Activated CD8-positive, alpha-beta memory T cell treated with anti-CD3 and anti-CD28 coated beads, Interleukin-2, amount 10 ng/mL, durations not matched to agents 7 days and 5 days (primary cell): ENCODE data around the gene CACYBP. TPM values are rescaled to one million over a fixed set of nuclear protein-coding genes. Genes with fewer than 3 reads are reported as not detected.

Source experiments
- ATAC-seq: fragments of 150-1000 bp; cut with Tn5 transposase; one replicate; pipeline ENCODE4 v1.10.0; 2021; ENCODE audit warnings: moderate library complexity
- CTCF ChIA-PET: fragments of 350-600 bp; sonication (Branson Sonifier 250); formaldehyde crosslinking; loops from one replicate; lab custom pipeline; 2021; ENCODE audit warnings: antibody characterized with exemption; lab: Charles Lee
- DNase-seq: peaks from one replicate; pipeline ENCODE4 v3.0.0-alpha.2; 2020
- H3K27ac Mint-ChIP-seq: one replicate; pipeline ENCODE4 v1.8.0; 2021; ENCODE audit warnings: mild to moderate bottlenecking, mixed read lengths
- H3K27me3 Mint-ChIP-seq: one replicate; pipeline ENCODE4 v1.8.0; 2021; ENCODE audit warnings: mixed read lengths
- H3K36me3 Mint-ChIP-seq: one replicate; pipeline ENCODE4 v1.8.0; 2021; ENCODE audit warnings: mild to moderate bottlenecking, mixed read lengths
- H3K4me1 Mint-ChIP-seq: one replicate; pipeline ENCODE4 v1.8.0; 2021; ENCODE audit warnings: mixed read lengths
- H3K4me3 Mint-ChIP-seq: one replicate; pipeline ENCODE4 v1.8.0; 2021; ENCODE audit warnings: mild to moderate bottlenecking, moderate library complexity, mixed read lengths
- H3K9me3 Mint-ChIP-seq: one replicate; pipeline ENCODE4 v1.8.0; 2022; ENCODE audit warnings: low read depth, mixed read lengths
- total RNA-seq, 2 experiments: library from RNA; stranded (reverse); gene quantifications; one replicate each; pipeline ENCODE4 v1.2.3, GENCODE V29; 2021

CACYBP gene
- total RNA-seq, 2 experiments from 2014 or later: 210 to 287 TPM

- peak; percentile 44 for DNase-seq
- H3K27ac Mint-ChIP-seq: peak overlapping the region; percentile 95
- H3K36me3 Mint-ChIP-seq: peaks cover 3% of the 10 kb centered on the region
- no peaks in the 10 kb centered on the region for H3K27me3 Mint-ChIP-seq
- H3K9me3 Mint-ChIP-seq: no peaks in the 10 kb centered on the region
- CTCF ChIA-PET: interaction anchor here (1.0 to 3.3 kb wide), 5 partner anchors 13 to 165 kb away, joined by 3 to 13 read pairs (median 7); partner anchors contain the start of gene CACYBP
- H3K4me1 Mint-ChIP-seq: peaks cover 65% of the 10 kb centered on the region
- peak overlapping the region; percentile 70 for H3K4me3 Mint-ChIP-seq
- ATAC-seq: peak; percentile 8
These were observed 34.8 kb upstream of the CACYBP start for GRCh38 chr1:174964972-174965361.

DNA sequence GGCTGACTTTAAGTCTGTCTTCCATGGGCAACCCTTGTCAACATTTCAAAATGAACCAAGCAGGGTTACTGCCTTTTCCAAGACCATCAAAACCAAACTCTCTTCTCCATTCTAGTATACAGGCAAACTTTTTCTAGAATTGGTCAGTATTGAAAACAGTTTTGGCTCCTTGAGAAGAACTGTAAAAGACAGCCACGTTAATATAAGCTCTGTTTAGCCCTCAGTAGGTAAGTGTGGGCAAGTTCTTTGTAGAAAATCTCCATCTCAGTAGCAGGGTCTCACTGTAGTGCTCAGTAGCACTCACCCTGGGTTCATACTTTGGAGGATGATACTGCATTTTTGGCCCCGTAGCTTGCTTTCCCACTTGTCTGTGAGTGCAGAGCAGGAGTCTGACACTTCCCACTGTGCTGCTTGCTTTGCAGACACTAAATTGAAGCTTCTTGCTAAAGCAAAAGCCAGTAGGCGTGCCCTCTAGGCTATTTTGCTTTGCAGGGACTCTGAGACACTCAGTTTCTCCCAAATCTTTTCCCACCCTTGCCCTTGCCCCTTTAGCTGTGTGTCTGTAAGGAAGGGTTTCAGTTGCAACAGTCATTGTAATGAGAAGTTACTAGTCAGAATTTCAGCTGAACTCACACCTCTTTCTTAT, 34.3 kb upstream of the CACYBP start:
- Mint-ChIP-seq H3K9me3 (no peaks in the 10 kb centered on the region), H3K27ac (peak overlapping the region; percentile 95), H3K4me1 (peaks cover 70% of the 10 kb centered on the region), H3K4me3 (peak overlapping the region; percentile 70), H3K36me3 (peaks cover 6% of the 10 kb centered on the region), H3K27me3 (no peaks in the 10 kb centered on the region)
- CTCF ChIA-PET: interaction anchor here (0.9 to 3.3 kb wide), 7 partner anchors 9 to 166 kb away, joined by 3 to 13 read pairs (median 4); partner anchors contain the start of gene CACYBP
- peak; percentile 5 for ATAC-seq
- peak; percentile 47 for DNase-seq

- CTCF ChIA-PET: interaction anchor here (0.9 to 3.3 kb wide), 7 partner anchors 9 to 167 kb away, joined by 3 to 13 read pairs (median 4); partner anchors contain the start of gene CACYBP
- Mint-ChIP-seq H3K27ac (peak overlapping the region; percentile 95), H3K9me3 (no peaks in the 10 kb centered on the region), H3K4me3 (peak overlapping the region; percentile 70), H3K4me1 (peaks cover 70% of the 10 kb centered on the region), H3K27me3 (no peaks in the 10 kb centered on the region), H3K36me3 (peaks cover 6% of the 10 kb centered on the region)
- DNase-seq: no peak
- ATAC-seq: no peak
These were observed 33.7 kb upstream of the CACYBP start for GRCh38 chr1:174966008-174966572.

DNA sequence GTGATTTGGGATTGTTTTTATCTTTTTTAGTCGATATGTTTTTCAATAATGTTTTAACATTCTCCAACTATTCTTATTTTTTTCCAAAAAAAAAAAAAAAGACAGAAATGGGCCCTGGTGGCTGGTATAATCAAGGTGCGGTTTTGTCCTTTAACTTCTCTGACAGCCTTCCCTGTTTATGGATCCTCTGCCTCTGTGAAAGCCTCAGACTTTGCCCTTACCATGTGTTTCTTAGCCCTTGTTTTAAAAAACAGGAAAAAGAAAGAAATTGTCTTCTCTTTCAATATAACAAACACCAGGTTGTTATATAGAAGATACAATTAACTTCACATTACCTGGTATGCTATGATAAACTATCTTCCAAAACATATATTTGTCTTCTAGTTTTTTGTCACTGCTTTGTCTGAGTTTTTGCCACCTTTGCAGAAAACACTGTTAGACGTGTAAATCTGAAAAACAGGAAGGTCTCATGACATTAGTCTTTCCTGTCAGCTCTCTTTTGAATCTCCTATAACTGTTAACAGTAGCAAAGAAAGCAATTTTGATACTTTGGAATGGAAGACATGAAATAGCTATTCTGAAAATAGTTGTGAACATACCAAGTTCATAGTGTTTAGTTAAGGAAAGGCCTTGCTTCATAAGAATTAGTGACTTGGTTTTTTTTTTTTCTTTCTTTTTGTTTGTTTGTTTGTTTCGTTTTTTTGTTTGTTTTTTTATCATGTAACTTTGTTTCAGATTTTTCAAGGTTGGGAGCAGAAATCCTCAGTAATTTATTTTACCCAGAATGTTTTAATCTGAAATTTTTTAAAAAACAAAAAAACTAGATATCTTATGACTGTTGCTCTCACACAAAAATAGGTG, 31.7 kb upstream of the CACYBP start:
- H3K27ac Mint-ChIP-seq: peak overlapping the region; percentile 92
- H3K4me3 Mint-ChIP-seq: peak overlapping the region; percentile 65
- no peaks in the 10 kb centered on the region for H3K9me3 Mint-ChIP-seq
- CTCF ChIA-PET: interaction anchor here (0.6 to 1.8 kb wide), 6 partner anchors 8 to 168 kb away, joined by 3 to 5 read pairs (median 3); no protein-coding TSS in a partner anchor
- H3K4me1 Mint-ChIP-seq: peaks cover 83% of the 10 kb centered on the region
- DNase-seq: no peak
- no peaks in the 10 kb centered on the region for H3K27me3 Mint-ChIP-seq
- ATAC-seq: no peak
- H3K36me3 Mint-ChIP-seq: peaks cover 15% of the 10 kb centered on the region

DNA sequence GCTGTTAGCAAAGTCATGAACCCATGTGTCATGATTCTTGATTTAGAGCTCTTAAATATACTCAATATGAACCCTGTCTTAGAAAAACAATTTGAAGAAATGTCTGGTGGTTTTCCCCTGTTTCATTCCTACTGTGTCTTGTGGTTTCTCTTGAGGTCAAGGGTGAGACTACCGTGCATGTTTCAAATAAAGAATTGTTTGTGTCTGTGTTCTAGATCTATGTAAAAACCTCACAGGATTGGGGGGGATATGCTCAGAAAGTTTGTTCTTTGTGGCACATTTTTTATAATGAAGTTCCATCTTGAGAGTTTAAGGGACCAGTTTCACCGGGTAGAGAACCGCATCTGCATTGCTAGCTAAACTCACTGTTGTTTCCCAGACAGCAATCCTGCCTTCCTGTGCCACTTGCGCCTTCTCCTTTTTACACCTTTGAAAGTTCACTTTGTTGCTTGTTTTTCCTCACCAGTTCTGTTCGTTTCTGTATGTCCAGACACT, 30.9 kb upstream of the CACYBP start:
- ATAC-seq (peak; percentile 31), DNase-seq (peak; percentile 61)
- Mint-ChIP-seq H3K4me3 (peak overlapping the region; percentile 65), H3K27me3 (no peaks in the 10 kb centered on the region), H3K4me1 (peaks cover 77% of the 10 kb centered on the region), H3K27ac (peak overlapping the region; percentile 92), H3K9me3 (no peaks in the 10 kb centered on the region), H3K36me3 (peaks cover 16% of the 10 kb centered on the region)
- CTCF ChIA-PET: interaction anchor here (0.6 to 1.8 kb wide), 5 partner anchors 12 to 169 kb away, joined by 3 to 5 read pairs (median 3); no protein-coding TSS in a partner anchor

DNA sequence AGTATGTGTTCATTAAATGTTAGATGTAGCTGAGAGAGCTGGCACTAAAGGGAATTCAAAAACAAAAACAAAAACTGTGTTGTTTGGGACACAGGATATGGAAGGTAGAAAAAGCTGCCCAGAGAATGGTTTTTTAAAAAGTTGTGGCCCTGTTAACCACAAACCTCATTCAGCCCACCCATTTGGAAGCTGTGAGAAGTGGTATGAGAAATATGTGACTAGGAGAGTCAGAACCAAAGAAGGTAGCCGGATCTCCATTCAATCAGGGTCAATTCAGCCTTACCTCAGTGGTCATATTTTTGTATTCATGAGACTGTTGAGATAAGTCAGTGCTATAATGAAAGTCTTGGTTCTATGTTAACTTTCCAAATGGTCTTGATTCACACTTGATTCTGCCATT, 29.8 kb upstream of the CACYBP start:
- CTCF ChIA-PET: interaction anchor here (0.7 to 2.9 kb wide), 5 partner anchors 9 to 170 kb away, joined by 3 to 9 read pairs (median 4); no protein-coding TSS in a partner anchor
- Mint-ChIP-seq H3K4me1 (peaks cover 69% of the 10 kb centered on the region), H3K27me3 (no peaks in the 10 kb centered on the region), H3K27ac (peak overlapping the region; percentile 92), H3K36me3 (peaks cover 22% of the 10 kb centered on the region), H3K9me3 (no peaks in the 10 kb centered on the region), H3K4me3 (peak overlapping the region; percentile 30)
- DNase-seq: peak; percentile 81
- ATAC-seq: peak; percentile 47

DNA sequence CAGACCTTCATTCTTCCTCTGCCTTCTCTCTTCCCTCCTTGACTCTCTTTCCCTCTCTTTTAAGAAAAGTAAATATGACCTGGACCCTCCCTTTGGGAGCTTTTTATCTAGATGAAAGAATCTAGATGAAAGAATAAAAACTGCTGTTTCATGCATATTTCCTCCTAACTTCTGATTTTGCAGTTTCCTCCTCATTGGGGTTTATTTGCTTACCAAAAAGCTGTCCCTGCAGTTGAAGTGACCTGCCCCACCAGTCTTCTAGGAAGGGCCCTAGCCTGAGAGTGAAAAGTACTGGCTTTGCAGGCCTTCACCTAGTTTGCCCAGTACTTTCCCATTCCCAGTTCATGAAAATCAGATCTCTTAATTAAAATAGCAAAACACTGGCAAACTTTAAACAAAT, 28.3 kb upstream of the CACYBP start:
- Mint-ChIP-seq H3K4me3 (no peak overlapping the region), H3K27ac (peak overlapping the region; percentile 69), H3K27me3 (no peaks in the 10 kb centered on the region), H3K9me3 (no peaks in the 10 kb centered on the region), H3K36me3 (peaks cover 36% of the 10 kb centered on the region), H3K4me1 (peaks cover 64% of the 10 kb centered on the region)
- DNase-seq: no peak
- CTCF ChIA-PET: interaction anchor here (1.2 to 2.9 kb wide), 3 partner anchors 8 to 172 kb away, joined by 3 to 9 read pairs (median 3); no protein-coding TSS in a partner anchor
- no peak for ATAC-seq

DNA sequence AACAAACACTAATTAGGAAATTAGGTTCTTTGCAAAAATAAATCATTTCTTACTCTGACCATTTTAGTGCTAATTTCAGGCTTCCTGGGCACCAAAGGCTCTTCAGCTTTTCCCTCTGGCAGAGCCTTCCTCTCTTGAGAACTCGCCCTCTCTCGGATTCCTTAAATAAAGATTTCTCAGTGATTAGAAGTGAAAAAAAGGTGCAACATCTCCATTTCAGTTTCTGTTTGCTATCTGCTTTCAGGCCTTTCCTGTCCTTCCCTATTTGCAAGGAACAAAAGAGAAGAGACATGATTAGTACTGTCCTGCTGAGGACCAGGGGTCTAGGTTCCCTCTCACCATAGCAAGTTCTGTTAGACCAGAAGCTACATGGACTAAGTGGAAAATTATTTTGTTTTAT, 27.8 kb upstream of the CACYBP start:
- CTCF ChIA-PET: interaction anchor here (1.2 to 2.9 kb wide), 3 partner anchors 8 to 172 kb away, joined by 3 to 9 read pairs (median 3); no protein-coding TSS in a partner anchor
- Mint-ChIP-seq H3K27ac (peak overlapping the region; percentile 72), H3K36me3 (peaks cover 39% of the 10 kb centered on the region), H3K4me1 (peaks cover 66% of the 10 kb centered on the region), H3K9me3 (no peaks in the 10 kb centered on the region), H3K4me3 (no peak overlapping the region), H3K27me3 (no peaks in the 10 kb centered on the region)
- ATAC-seq (no peak), DNase-seq (no peak)

DNA sequence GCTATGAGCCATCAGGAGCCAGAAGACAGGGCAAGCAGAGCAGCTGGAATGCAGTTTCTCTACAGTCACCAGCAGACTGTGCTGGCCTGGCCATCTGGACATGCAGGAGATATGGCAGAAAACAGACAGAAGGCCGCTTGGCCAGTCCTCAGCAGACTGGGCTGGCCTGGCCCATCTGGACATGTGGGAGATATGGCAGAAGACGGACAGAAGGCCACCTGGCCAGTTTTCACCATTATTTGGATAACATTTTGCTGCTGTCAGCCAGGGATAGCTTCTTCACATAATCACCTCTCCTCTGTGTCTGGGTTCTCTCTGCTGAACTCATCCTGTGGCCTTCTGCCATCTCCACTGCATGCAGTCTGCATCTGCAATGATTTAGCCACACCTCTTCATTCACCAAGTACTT, 25.0 kb upstream of the CACYBP start:
- H3K27me3 Mint-ChIP-seq: no peaks in the 10 kb centered on the region
- no peaks in the 10 kb centered on the region for H3K9me3 Mint-ChIP-seq
- peaks cover 47% of the 10 kb centered on the region for H3K4me1 Mint-ChIP-seq
- no peak overlapping the region for H3K27ac Mint-ChIP-seq
- no peak overlapping the region for H3K4me3 Mint-ChIP-seq
- H3K36me3 Mint-ChIP-seq: peaks cover 47% of the 10 kb centered on the region
- CTCF ChIA-PET: interaction anchor here (1.1 to 5.6 kb wide), 3 partner anchors 9 to 25 kb away, joined by 4 to 21 read pairs (median 7); partner anchors contain the start of gene CACYBP
- DNase-seq (no peak), ATAC-seq (no peak)

GRCh38 chr1:174975764-174976163, 24.0 kb upstream of the CACYBP start:
- Mint-ChIP-seq H3K4me3 (no peak overlapping the region), H3K36me3 (peaks cover 48% of the 10 kb centered on the region), H3K9me3 (no peaks in the 10 kb centered on the region), H3K27me3 (no peaks in the 10 kb centered on the region), H3K27ac (no peak overlapping the region), H3K4me1 (peaks cover 39% of the 10 kb centered on the region)
- CTCF ChIA-PET: interaction anchor here (0.9 to 5.6 kb wide), 3 partner anchors 8 to 24 kb away, joined by 3 to 21 read pairs (median 5); partner anchors contain the start of gene CACYBP
- no peak for DNase-seq
- no peak for ATAC-seq

GRCh38 chr1:174976436-174977108, 23.2 kb upstream of the CACYBP start:
- H3K27me3 Mint-ChIP-seq: no peaks in the 10 kb centered on the region
- peaks cover 48% of the 10 kb centered on the region for H3K36me3 Mint-ChIP-seq
- CTCF ChIA-PET: interaction anchor here (0.9 to 5.6 kb wide), 3 partner anchors 9 to 23 kb away, joined by 3 to 21 read pairs (median 5); partner anchors contain the start of gene CACYBP
- H3K4me1 Mint-ChIP-seq: peaks cover 35% of the 10 kb centered on the region
- no peaks in the 10 kb centered on the region for H3K9me3 Mint-ChIP-seq
- DNase-seq (no peak), ATAC-seq (no peak)
- H3K4me3 Mint-ChIP-seq: no peak overlapping the region
- H3K27ac Mint-ChIP-seq: peak overlapping the region; percentile 9
